ENCODE results near the gene ZC3H12C.

ZC3H12C gene

DNA sequence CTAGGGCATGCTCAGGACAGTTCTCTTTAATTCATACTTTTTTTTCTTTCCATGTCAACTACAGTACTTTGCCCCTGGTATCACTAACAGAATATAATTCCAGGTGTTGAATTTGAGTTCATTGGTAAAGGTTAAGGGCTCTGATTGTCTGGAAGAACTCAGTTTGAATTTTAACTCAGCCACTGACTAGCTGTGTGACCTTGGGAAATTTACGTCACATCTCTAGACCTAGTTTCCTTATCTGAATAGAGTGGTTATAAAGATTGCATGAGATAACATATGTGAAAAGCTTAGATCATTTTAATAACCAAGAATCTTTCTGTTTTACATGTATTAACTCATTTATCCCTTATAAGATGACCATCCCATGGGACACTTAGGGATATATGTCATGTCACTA, 15.8 kb upstream of the ZC3H12C start:
- DNase-seq (ENCODE audit: low read depth in 3 of 3): no peak

DNA sequence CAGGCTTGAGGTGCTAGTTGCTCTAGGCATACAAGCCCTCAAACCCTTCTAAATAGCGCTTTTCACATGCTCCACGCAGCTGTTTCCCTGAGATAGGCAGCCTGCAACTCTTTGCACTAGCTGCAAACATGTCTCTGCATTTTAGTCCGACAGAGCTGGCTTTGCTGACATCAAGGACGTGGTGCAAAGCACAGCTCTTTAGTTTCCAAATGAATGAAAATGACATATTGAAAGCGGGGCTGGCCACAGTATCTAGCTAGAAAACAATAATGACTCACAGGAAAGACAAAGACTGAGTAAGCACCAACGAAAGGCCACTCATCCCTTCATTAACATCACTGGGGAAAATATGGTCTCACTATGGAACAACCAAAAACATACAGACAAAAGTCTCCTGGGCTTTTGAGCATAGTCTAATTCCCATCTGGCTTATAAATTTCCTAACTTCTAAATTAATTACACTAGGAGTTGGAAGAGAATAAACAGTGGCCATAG, 15.3 kb upstream of the ZC3H12C start:
- no peak for DNase-seq (ENCODE audit: low read depth in 3 of 3)

DNA sequence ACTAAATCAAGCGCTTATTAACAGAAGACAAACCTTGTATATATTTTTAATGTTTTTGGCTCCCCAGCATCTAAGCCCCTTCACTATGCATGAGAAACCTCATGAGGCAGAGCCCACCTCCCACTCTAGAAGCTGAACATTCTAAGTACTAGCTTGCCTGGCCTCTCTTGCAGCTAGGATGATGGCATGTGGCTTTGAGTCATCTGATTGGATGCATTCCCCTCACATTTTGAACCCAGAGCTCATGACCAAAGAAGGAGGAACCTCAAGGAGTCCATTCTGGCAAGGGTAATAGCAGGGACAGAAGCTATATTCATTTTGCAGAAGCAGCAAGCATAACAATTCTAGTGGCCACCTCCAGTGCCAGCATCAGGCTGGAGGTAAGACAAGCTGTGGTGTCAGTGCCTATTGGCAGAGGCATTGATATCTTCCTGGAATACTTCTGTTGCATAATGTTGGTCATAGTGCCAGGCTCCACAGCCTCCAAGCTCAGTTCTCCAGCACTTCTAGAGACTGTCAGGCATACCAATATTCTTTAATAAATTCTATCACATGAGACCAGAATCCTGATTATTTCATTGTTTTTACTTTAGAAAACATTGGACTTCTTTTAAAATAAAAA, 14.2 kb upstream of the ZC3H12C start:
- no peak for DNase-seq (ENCODE audit: low read depth in 3 of 3)

DNA sequence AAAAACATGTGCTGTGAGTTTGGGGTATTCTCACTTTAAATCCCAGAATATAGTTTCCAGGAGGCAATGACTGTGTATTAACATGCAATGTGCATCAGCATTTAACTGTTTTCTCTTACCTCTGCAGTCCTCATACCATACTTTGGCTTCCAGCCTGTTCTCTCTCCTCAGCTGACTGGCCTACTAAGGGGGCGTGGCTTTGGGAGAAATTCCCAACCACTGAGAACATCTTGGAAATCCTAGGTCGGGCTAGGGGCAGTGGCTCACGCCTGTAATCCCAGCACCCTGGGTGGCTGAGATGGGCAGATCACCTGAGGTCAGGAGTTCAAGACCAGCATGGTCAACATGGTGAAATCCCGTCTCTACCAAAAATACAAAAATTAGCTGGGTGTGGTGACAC, 13.5 kb upstream of the ZC3H12C start:
- DNase-seq (ENCODE audit: low read depth in 3 of 3): no peak

DNA sequence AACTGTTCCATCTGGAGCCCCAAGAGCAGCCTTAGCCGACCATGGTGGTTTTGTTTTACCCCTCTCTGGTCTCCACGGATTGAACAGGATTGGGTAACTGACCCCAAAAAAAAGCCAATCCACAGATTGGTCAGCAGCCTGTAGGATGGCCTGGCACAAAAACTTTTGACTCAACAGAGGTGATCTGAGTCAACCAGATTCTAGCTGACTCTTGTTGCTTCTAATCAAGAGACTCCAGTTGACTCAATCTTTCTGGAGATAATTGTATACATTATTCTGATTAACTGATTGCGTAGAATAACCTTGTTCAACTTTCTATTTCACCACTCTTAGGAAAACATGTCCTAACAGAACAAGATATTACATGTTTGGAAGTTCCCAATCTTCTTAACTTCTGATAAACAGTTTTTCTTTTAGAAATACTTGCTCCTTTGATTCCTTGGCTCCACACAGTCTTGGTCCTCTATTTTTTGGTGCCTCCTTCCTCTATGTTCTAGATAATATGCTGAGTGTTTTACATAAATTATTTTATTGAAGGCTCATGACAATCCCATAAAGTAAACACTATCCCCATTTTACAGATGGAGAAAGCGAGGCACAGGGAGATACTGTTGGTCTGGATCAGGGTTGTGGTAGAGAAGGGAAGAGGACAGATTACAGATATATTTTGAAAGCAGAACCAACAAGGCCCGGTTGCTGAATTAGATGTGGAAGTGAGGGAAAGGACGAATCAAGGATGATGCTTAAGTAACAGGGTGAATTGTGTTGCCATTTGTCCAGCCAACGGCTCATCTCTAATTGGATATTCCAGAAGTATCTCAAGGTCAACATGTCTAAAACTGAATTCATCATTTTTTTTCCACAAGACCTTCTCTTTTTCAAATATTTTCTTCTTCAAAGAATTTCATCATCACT, 11.5 kb upstream of the ZC3H12C start:
- DNase-seq (ENCODE audit: low read depth in 3 of 3): no peak

DNA sequence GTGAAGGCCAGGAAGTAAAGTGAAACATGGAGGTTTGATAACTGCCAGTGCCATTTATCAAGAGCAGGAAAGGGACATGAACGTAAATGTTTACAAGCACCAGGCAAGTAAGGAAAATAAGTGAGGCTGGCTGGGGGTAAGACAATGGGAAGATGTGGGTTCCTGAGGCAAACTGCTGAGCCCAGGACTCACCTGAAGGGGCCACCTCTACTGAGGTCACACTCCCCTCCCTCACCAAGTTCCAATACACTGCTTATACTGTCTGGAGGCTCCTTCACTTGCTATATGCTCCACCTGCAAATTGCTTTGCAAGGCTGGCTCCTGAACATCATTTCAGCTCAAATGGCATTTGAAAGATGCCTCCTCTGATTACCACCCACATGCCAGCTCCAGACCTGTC, 10.3 kb upstream of the ZC3H12C start:
- DNase-seq (ENCODE audit: low read depth in 3 of 3): no peak

DNA sequence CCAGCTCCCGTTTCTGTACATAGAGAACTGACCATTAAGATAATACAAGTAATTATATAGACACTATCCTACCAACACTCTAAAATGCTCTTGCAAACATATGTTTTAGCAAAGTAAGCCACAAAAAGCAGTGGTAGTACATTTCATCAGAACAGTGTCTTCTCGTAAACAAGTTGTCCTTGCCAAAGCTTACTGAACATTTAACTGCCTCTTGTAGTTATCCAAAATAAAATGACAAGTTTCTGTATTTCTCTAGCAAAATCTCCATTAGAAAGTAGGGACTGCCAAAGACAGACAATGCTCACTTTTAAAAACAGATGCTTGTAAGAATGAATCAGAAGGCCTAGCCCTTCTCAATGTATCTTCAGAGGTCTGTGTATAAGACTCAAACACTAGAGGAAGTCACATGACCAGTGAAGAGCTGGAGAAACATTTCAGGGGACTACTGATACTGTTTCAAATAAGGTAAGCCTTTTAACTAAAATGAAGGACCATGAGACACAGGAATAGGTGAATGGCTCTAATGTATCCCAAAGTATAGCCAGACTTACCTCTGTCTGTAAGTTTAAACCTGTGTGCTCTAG, 7.8 kb upstream of the ZC3H12C start:
- DNase-seq (ENCODE audit: low read depth in 3 of 3): no peak

DNA sequence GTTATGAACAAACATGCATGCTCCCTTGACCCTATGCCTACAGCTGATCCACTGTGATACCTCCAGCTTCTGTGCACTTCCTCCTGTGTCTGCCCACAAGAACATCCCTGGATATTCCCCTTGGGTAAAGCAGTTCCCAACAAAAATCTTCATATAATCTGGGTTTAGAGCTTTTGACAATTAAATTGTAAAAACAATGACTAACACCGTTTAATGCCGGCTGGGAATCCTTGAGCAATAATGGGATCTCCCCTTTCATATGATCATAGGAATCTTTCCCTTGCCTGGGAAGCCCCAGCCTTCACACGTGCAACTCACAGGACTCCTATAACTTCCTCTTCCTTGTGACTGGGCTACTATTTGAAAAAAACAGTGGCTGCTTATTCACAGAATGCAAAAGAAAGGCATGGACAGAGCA, 6.3 kb upstream of the ZC3H12C start:
- no peak for DNase-seq (ENCODE audit: low read depth in 3 of 3)

DNA sequence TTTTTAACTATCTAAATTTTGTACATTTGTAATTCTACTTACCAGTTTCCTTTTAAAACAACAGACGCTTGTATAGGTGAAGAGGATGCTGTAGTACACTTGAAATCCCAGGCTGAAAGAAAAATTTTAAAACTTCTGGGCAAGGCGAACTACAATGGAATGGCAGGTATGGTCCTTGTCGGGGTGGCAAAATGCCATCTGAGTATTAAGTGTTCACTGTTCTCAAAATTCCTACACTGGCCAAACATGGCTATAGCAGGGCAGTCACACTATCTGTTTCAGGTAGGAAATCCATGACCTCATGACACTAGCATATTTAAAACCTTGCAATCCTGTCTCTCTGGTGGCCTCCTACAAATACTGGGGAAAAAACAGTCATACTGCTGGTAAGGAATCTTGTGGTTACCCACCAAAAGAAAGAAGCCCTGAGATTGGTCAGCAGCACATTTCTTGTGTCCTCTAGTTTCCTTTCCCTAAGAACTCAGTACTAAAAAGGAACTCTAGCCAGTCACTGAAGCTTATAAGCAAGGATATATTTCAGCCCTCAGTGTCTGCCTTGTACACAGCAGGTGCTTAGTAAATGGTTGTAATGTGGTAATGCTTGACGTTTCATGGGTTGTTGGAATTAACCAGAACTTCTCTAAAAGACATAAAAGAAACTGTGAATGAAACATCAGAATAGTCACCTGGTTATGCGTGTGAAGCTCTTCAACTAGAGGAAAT, 5.2 kb upstream of the ZC3H12C start:
- no peak for DNase-seq (ENCODE audit: low read depth in 3 of 3)

DNA sequence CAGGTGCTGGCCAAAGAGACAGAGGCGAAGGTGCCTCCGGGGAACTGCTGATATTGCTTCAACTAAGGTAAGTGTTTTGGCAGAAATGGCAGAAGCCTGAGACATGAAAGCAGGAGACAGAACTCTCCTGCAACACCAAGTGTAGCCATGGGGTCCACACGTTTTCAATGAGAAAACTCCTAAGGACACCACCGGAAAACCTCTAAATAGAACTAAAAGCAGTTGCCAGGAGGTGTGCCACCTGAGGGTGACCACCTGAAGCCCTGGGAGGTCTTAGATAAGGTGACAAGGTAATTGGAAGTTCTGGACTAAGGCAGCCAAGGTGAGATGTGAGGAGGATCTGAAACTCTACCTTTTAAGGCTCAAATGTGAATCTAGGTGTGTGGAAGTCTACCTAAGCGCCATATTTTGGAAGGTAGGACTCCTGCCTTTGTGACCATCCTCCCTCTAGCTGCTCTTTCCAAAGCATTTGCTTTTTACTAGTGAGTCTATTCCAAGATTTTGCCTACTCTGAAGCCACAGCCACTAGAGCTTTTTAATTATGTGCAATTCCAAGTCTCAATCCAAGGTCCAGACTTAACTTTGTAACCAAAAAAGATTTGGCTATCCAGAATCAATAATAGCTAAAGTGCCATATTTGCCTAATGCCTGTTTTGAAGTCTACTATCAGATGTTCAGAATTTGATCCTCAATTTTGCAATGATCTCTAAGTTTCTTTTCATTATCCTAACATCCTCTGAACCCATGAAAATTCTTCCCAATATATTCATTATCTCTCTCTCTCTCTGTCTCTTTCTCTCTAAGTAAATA, 4.5 kb upstream of the ZC3H12C start:
- DNase-seq (ENCODE audit: low read depth in 3 of 3): no peak

DNA sequence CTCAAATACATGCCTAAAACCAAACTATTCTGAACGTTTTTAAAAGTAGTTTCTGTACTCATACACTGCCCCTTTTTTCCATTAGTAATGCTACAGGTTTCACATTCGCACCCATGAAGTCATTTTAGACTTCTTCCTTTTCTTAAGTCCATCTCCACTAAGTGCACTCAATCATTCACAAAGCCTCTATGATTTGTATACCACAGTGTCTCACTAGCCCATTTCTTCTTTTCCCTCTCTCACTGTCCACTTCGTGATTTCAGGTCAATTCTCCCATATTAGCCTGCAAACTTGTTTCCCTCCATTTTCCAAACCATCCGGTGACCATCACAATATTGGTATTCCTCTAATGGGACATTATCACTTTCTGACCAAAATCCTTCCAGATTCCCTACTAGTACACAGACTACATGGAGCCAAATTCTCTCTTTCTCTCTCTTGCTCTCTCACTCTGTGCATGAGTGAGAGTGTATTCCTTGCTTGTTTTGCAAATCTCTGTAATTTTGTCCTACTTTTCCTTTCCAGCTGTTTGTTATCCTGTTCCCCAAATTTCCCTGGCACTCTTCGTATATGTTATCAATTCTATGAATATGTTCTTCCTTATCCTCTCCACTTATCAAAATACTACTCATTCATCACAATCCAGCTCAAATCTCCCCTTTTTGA, 3.4 kb upstream of the ZC3H12C start:
- no peak for DNase-seq (ENCODE audit: low read depth in 3 of 3)

DNA sequence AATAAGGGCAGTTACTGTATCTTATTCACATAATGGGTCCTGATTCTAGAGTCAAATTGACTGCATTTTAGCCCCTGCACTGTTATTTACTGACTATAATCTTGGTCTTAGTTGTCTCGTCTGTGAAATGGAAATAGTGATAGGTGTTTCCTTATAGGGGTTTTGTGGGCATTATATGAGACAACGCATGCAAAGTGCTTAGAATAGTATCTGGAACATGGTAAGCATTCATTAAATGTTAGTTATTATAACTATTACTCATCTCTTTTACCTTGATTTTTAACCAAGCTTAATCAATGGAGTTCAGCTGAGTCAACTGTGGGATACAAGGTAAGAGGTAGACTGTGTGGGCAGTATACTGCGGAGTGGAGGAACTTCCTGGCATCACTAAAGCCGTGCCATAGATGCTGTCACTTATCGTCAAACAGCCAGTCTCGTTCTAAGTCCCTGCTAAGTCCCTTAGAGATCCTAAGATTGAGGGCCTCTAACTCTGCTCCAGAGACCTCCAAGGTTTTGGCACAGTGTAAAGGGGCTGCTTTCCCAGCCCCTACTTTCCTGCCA, 2.6 kb upstream of the ZC3H12C start:
- no peak for DNase-seq (ENCODE audit: low read depth in 3 of 3)

DNA sequence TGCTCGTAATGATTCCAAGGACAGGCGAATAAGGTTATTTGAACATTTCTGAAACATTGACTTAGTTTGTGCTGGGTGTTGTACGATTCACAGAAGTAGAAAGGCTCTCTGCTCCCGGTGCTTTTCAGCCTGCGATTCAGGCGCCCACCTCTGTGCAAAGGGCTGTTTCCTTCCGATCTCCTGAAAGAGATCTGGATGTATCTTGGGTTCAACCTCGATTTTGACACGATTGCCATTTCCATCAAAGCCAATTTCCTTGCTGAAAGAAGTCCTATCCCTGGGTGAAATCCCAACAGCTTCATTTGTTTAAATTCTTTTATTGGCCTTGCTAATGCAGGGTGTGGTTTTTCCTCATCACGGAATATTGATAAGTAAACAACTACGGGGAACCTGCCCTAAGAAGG, 1.1 kb upstream of the ZC3H12C start:
- no peak for DNase-seq (ENCODE audit: low read depth in 3 of 3)

DNA sequence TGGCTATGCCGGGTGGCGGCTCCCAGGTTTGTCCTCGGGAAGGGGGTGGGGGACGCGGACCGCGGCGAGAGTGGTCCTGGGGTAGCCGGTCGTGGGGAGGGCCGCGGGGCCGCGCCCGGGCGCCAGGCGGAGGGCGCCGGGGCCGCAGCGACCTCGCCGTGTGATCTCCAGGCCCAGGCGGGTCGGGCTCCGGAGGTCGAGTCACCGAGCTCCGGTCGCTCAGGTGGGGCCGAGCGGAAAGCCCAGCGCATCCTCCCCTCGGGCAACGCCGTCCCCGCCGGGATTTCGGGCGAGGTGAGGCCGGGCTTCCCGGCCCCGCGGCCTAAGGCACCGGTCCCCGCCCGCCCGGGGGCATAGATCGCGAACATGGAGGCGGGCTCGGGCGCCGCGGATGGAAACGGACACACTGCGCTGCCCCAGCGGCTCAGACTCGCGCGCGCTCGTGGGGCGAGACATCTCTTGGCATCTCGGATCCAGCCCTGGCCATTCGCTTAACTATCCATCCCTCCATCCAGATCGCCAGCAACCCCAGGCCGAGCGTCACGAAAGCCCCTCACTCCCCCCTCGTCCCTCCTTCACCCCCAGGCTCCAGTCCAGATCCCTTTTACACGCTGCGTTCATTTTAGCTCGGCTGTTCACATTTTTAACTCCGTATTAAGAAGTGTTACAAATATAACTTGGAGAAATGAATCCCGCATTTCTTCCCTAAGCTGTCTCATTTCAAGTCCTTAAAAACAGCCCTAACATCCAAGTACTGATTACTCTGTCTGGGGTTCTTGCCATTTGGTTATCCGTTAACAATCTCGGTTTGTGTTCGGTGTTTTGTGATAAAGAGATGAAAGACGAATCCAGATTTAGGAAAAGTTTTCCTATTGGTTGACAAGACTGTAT, 460 bp downstream of the ZC3H12C start:
- DNase-seq (ENCODE audit: low read depth in 3 of 3): peak in 1 of 3 experiments; percentile 1

DNA sequence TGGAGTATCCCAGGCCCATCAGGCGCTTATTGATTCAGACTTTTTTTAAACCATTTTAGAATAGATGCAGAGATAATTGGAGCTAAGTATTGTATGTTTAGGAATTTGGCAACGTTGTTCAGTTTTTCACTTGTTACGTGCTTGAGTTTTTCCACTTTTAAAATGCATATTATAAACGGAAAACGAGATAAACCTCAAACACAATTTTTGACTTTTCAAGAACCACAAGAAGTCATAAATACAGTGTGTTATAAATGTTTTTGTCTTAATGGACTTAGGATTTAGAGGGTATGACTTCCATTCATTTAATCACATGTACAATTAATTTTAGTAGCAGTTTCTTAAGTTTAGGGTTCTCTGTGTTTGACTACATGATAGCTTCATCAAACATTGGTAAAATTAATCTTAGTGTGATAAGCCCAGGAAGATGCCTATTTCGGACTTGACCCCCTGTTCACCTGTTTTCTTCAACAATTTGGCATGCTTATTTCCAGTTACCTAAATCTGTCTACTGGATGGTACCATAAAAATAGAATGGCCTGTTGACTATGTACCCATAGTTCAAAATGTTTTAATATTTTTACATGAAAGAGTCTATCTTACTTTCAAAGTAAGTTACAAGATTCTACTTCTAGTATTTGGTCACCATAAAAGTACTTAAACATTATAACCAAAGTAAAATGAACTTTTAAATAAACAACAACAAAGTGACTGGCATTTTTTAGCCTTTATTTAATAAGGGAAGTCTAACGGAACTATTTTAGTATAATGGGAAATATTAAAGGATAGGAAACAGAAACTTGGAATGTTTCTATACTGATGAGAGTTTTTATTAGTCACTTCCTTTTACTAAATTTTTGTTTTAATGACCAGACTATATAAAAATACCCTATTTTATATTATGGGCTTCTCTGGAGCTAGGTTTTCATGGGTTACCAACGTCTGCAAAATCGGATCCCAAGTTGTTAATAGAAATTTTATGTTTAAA, 1.4 kb downstream of the ZC3H12C start:
- DNase-seq (ENCODE audit: low read depth in 3 of 3): no peak

DNA sequence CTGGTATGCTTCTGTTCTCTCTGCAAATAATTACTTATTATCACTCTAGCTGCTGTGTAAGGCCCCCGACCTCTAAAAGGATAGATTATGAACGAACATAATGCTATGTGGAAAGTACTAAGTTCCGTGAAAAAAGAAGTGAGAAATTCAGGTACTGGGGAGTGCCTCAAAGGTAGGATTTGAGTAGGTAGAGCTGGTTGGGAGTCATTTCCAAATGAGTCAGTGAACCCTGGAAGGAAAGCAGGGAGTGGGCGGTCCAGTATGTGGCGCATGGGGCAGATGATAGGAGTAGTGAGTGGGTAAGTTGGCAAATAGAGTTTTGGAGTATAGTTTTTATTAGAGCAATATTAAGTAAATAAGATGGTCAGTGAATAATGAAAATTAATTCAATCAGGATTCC, 2.4 kb downstream of the ZC3H12C start:
- no peak for DNase-seq (ENCODE audit: low read depth in 3 of 3)

DNA sequence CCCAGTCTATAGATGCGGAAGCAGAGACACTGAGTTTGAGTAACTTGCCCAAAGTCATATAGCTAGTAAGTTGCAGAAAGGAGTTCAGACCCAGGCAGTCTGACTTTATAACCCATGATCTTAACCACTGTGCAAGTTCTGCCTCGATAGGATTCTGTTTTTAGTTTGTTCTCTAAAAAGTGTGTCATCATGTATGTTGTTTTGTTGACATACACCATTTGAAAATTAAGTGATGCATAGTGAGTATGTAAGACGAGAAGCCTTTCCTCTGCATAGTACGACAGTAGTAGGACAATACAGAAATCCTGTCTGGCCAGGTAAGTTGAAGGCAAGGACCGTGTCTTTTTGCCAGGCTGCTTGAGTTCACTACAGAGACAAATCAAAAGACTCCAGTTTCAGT, 3.3 kb downstream of the ZC3H12C start:
- DNase-seq (ENCODE audit: low read depth in 3 of 3): no peak

DNA sequence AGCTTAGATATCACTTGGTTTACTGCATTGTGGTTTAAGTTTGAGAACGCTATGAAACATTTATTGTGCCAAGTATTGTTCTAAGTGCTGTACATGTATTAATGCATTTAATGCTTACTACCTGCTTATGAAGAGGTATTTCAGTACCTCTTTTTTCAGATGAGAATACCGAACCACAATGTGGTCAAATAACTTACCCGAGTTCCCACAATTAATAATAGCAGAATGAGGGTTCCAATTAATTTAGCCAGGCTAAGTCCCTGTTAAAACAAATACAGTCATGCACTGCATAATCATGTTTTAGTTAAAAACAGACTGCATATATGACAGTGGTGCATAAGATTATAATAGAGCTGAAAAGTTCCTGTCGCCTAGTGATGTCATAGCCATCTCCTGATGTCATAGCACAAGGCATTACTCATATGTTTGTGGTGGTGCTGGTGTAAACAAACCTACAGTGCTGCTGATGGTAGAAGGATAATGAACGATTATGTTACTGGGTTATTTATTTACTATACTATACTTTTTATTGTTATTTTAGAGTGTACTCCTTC, 4.3 kb downstream of the ZC3H12C start:
- DNase-seq (ENCODE audit: low read depth in 3 of 3): no peak

All from stimulated activated CD4-positive, alpha-beta T cell treated with anti-CD3 and anti-CD28 coated beads, TNF-alpha, amount 100 ng/mL, for 4 hours (primary cell).